Neuronal stem cell (in vitro differentiated cells): ENCODE data around the gene LONRF2.

Source experiments
- DNase-seq: peaks from one replicate; pipeline ENCODE4 v3.0.0-alpha.2; 2013; ENCODE audit warnings: low spot score
- H2AFZ ChIP-seq: one replicate; pipeline ENCODE4 v1.6.1; 2013; ENCODE audit warnings: mild to moderate bottlenecking, low read length, inconsistent platforms
- H2AK5ac ChIP-seq: 2 replicates; pipeline ENCODE4 v1.6.1; 2013; ENCODE audit warnings: low read depth, mild to moderate bottlenecking, inconsistent platforms, low read length, moderate library complexity, mixed read lengths
- H2BK120ac ChIP-seq: 2 replicates; pipeline ENCODE4 v1.6.1; 2013; ENCODE audit warnings: low read depth, mild to moderate bottlenecking, inconsistent platforms, low read length, moderate library complexity, mixed read lengths
- H2BK12ac ChIP-seq: one replicate; pipeline ENCODE4 v1.6.1; 2013; ENCODE audit warnings: low read length, inconsistent platforms
- H2BK15ac ChIP-seq: 2 replicates; pipeline ENCODE4 v1.6.1; 2013; ENCODE audit warnings: mild to moderate bottlenecking, low read length, inconsistent platforms, mixed read lengths
- H2BK5ac ChIP-seq: one replicate; pipeline ENCODE4 v1.6.1; 2013; ENCODE audit warnings: inconsistent platforms, mild to moderate bottlenecking, low read length, moderate library complexity
- H3K14ac ChIP-seq: one replicate; pipeline ENCODE4 v1.6.1; 2013; ENCODE audit warnings: low read length, inconsistent platforms
- H3K18ac ChIP-seq: 2 replicates; pipeline ENCODE4 v1.6.1; 2013; ENCODE audit warnings: low read length, inconsistent platforms
- H3K23ac ChIP-seq: 2 replicates; pipeline ENCODE4 v1.6.1; 2013; ENCODE audit warnings: low read depth, mild to moderate bottlenecking, mixed read lengths, low read length, inconsistent platforms; ENCODE audit not compliant: poor library complexity
- H3K27ac ChIP-seq: replicated peaks from 3 replicates; pipeline ENCODE4 v1.5.1; 2013; ENCODE audit warnings: low read length, inconsistent platforms
- H3K27me3 ChIP-seq, 3 experiments: 2 replicates each; pipeline ENCODE4 v1.6.1; 2013; ENCODE audit warnings: low read length in 3 of 3, mild to moderate bottlenecking in 2 of 3, inconsistent platforms in 1 of 3, low read depth in 1 of 3, mixed read lengths in 1 of 3, moderate library complexity in 1 of 3; ENCODE audit not compliant: control insufficient read depth in 3 of 3, insufficient read depth in 3 of 3
- H3K36me3 ChIP-seq, 2 donors: replicated peaks in 1 of 2; 2 replicates each; pipeline ENCODE4 v1.6.1; 2013; ENCODE audit warnings: low read length in 2 of 2; ENCODE audit not compliant: control insufficient read depth in 2 of 2, insufficient read depth in 2 of 2
- H3K4ac ChIP-seq: 2 replicates; pipeline ENCODE4 v1.6.1; 2013; ENCODE audit warnings: inconsistent platforms, mild to moderate bottlenecking, low read length, moderate library complexity
- H3K4me1 ChIP-seq, 2 donors: 1 replicate in 1 of 2; 2 replicates in 1 of 2; pipeline ENCODE4 v1.6.1; 2013; ENCODE audit warnings: low read length in 2 of 2, low read depth in 1 of 2; ENCODE audit not compliant: control insufficient read depth in 2 of 2, insufficient read depth in 1 of 2
- H3K4me2 ChIP-seq: one replicate; pipeline ENCODE4 v1.6.1; 2013; ENCODE audit warnings: mild to moderate bottlenecking, low read length, inconsistent platforms; ENCODE audit not compliant: insufficient read depth, poor library complexity, severe bottlenecking
- H3K4me3 ChIP-seq, 2 donors: 2 replicates each; pipeline ENCODE4 v1.5.1; 2013; ENCODE audit warnings: low read length in 2 of 2, mild to moderate bottlenecking in 2 of 2, inconsistent platforms in 1 of 2, moderate library complexity in 1 of 2
- H3K79me1 ChIP-seq: one replicate; pipeline ENCODE4 v1.6.1; 2013; ENCODE audit warnings: low read depth, mild to moderate bottlenecking, inconsistent platforms, low read length, moderate library complexity
- H3K9ac ChIP-seq: one replicate; pipeline ENCODE4 v1.6.1; 2013; ENCODE audit warnings: mild to moderate bottlenecking, low read depth, low read length, inconsistent platforms; ENCODE audit not compliant: poor library complexity
- H3K9me3 ChIP-seq, 2 donors: replicated peaks in 1 of 2; 2 replicates each; pipeline versions ENCODE3 to v1.6.1; 2013; ENCODE audit warnings: low read length in 2 of 2, mild to moderate bottlenecking in 2 of 2, inconsistent platforms in 1 of 2, low read depth in 1 of 2, mixed read lengths in 1 of 2, moderate library complexity in 1 of 2; ENCODE audit not compliant: control insufficient read depth in 2 of 2, insufficient read depth in 1 of 2
- H4K8ac ChIP-seq: one replicate; pipeline ENCODE4 v1.6.1; 2013; ENCODE audit warnings: low read depth, mild to moderate bottlenecking, inconsistent platforms, low read length, moderate library complexity
- H4K91ac ChIP-seq: one replicate; pipeline ENCODE4 v1.6.1; 2013; ENCODE audit warnings: low read length, low read depth, mild to moderate bottlenecking, inconsistent platforms; ENCODE audit not compliant: poor library complexity
- WGBS, 2 donors: extraction: QIAGEN DNeasy Blood & Tissue Kit; methylation state at CpG; one replicate each; pipeline ENCODE4 v1.1.7; 2013; ENCODE audit warnings: missing lambda C conversion rate in 2 of 2, mixed read lengths in 1 of 2; ENCODE audit not compliant: insufficient read length in 2 of 2, insufficient replicate concordance in 1 of 2; ENCODE audit errors: extremely low coverage in 2 of 2; 5-methylcytosine and 5-hydroxymethylcytosine counted together

Gene LONRF2

DNA sequence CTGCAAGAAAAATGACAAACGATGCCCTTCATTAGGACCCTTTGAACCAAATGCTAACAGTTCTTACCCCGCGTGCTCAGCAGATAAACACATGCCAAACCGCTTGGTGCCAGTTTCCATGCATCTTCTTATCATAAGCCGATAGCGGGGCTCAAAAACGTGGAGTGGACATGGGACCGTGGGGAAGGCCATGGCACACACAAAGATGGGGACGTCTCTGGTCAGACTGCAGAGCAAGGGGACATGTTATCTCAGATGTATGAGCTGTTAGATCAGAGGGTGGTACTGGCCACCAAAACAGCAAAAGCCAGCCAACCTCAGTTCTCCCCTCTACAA is 28.2 kb downstream of the LONRF2 start:
- H3K36me3 ChIP-seq = peaks cover 0 to 42% of the 10 kb centered on the region in 2 donors

GRCh38 chr2:100293341-100294161 is 28.8 kb downstream of the LONRF2 start:
- H4K91ac ChIP-seq = no peak overlapping the region
- DNase-seq = no peak
- no CpG with 5 or more reads among the region's 9 CpGs for WGBS, 2 donors

More for the DNA sequence above, 28.2 kb downstream of the LONRF2 start:
- Histone ChIP-seq H3K4me1 (peaks cover 6 to 19% of the 10 kb centered on the region in 2 donors), H2AFZ (no peak overlapping the region), H3K27ac (no peak overlapping the region), H3K79me1 (no peaks in the 10 kb centered on the region), H2BK120ac (no peak overlapping the region), H2BK15ac (no peak overlapping the region), H3K23ac (no peak overlapping the region), H2AK5ac (no peak overlapping the region), H4K91ac (no peak overlapping the region), H3K4me3 (no peak overlapping the region), H3K4me2 (no peak overlapping the region), H3K14ac (no peak overlapping the region), H3K4ac (no peak overlapping the region), H2BK12ac (no peak overlapping the region), H4K8ac (no peak overlapping the region), H3K9me3 (no peaks in the 10 kb centered on the region), H3K9ac (no peak overlapping the region), H3K18ac (no peak overlapping the region), H3K27me3 (no peaks in the 10 kb centered on the region), H2BK5ac (no peak overlapping the region)
- no CpG with 5 or more reads among the region's 9 CpGs for WGBS, 2 donors
- DNase-seq = no peak

GRCh38 chr2:100292022-100292580 is 30.2 kb downstream of the LONRF2 start:
- Histone ChIP-seq H3K9ac (no peak overlapping the region), H2BK15ac (no peak overlapping the region), H3K27ac (no peak overlapping the region), H3K4ac (no peak overlapping the region), H3K36me3 (peaks cover 0 to 28% of the 10 kb centered on the region in 2 donors), H2BK5ac (no peak overlapping the region), H3K4me2 (no peak overlapping the region), H2BK120ac (no peak overlapping the region), H3K4me3 (no peak overlapping the region), H2BK12ac (no peak overlapping the region), H2AK5ac (no peak overlapping the region), H3K27me3 (no peaks in the 10 kb centered on the region), H2AFZ (peak overlapping the region; percentile 60), H3K14ac (no peak overlapping the region), H3K9me3 (no peaks in the 10 kb centered on the region), H3K4me1 (peaks cover 6 to 19% of the 10 kb centered on the region in 2 donors), H4K91ac (no peak overlapping the region), H4K8ac (no peak overlapping the region), H3K18ac (no peak overlapping the region), H3K79me1 (no peaks in the 10 kb centered on the region), H3K23ac (no peak overlapping the region)
- no CpG with 5 or more reads among the region's 4 CpGs for WGBS, 2 donors
- DNase-seq = no peak

More at GRCh38 chr2:100293341-100294161, 28.8 kb downstream of the LONRF2 start:
- Histone ChIP-seq H3K4me3 (no peak overlapping the region), H2BK120ac (no peak overlapping the region), H3K36me3 (peaks cover 0 to 36% of the 10 kb centered on the region in 2 donors), H3K4me1 (peaks cover 6 to 19% of the 10 kb centered on the region in 2 donors), H3K27ac (no peak overlapping the region), H3K4me2 (no peak overlapping the region), H4K8ac (no peak overlapping the region), H3K9me3 (no peaks in the 10 kb centered on the region), H2BK15ac (no peak overlapping the region), H3K9ac (no peak overlapping the region), H2BK12ac (no peak overlapping the region), H3K27me3 (no peaks in the 10 kb centered on the region), H3K14ac (no peak overlapping the region), H2AFZ (no peak overlapping the region), H3K18ac (no peak overlapping the region), H3K4ac (no peak overlapping the region), H3K79me1 (no peaks in the 10 kb centered on the region), H2AK5ac (no peak overlapping the region), H2BK5ac (no peak overlapping the region), H3K23ac (no peak overlapping the region)

GRCh38 chr2:100291152-100291970 is 30.9 kb downstream of the LONRF2 start:
- Histone ChIP-seq H3K9me3 (no peaks in the 10 kb centered on the region), H2BK120ac (no peak overlapping the region), H3K4me3 (no peak overlapping the region), H2BK5ac (no peak overlapping the region), H3K79me1 (no peaks in the 10 kb centered on the region), H2AFZ (peak overlapping the region; percentile 60), H4K8ac (no peak overlapping the region), H3K4ac (no peak overlapping the region), H3K18ac (peak overlapping the region; percentile 49), H2BK12ac (no peak overlapping the region), H3K36me3 (peaks cover 0 to 28% of the 10 kb centered on the region in 2 donors), H4K91ac (no peak overlapping the region), H3K4me2 (no peak overlapping the region), H3K9ac (no peak overlapping the region), H2BK15ac (no peak overlapping the region), H3K4me1 (peaks cover 6 to 19% of the 10 kb centered on the region in 2 donors), H2AK5ac (no peak overlapping the region), H3K23ac (peak overlapping the region; percentile 56), H3K27ac (no peak overlapping the region), H3K14ac (no peak overlapping the region), H3K27me3 (no peaks in the 10 kb centered on the region)
- DNase-seq = no peak
- WGBS, 2 donors = no CpG with 5 or more reads among the region's 13 CpGs
